ENCODE measurements around the gene OSBP2. TPM values are rescaled to one million over a fixed set of nuclear protein-coding genes. Genes with fewer than 3 reads are reported as not detected.

Gene OSBP2
- total RNA-seq, 4 donors from 2014 or later = 3.3 to 7.7 (median 4.6) TPM; not detected in 1

DNA sequence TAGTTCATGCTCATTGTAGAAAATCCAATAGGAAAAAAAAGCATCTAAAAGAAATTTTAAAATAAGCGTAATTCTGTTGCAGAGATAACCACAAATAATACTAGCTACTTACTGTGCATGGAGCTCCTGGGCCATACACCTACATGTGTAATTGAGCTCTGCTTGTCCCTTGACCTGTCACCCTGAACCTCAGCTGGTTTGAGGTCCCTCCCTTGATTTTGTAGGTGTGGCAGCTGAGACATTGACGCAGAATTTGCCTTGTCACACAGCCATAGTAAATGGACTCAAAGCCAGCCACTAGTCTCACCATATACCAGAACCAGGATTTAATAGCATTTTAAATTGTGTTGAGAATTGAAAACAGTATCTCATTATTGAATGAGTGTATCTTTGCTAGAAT is 138.6 kb downstream of the OSBP2 start:
- intact Hi-C loops (cut with DNase I; ENCODE audit: low total_unique reads) = no loop called here
- Histone ChIP-seq H3K27me3 (no peaks in the 10 kb centered on the region), H3K27ac (no peak overlapping the region), H3K9me3 (peaks cover 0 to under 1% of the 10 kb centered on the region in 2 donors), H3K36me3 (no peaks in the 10 kb centered on the region), H3K4me3 (no peak overlapping the region), H3K4me1 (no peaks in the 10 kb centered on the region)
- TF ChIP-seq POLR2A (IDR thresholded peaks at IDR 0.05) = no peak
- TF ChIP-seq, protein P1, sequence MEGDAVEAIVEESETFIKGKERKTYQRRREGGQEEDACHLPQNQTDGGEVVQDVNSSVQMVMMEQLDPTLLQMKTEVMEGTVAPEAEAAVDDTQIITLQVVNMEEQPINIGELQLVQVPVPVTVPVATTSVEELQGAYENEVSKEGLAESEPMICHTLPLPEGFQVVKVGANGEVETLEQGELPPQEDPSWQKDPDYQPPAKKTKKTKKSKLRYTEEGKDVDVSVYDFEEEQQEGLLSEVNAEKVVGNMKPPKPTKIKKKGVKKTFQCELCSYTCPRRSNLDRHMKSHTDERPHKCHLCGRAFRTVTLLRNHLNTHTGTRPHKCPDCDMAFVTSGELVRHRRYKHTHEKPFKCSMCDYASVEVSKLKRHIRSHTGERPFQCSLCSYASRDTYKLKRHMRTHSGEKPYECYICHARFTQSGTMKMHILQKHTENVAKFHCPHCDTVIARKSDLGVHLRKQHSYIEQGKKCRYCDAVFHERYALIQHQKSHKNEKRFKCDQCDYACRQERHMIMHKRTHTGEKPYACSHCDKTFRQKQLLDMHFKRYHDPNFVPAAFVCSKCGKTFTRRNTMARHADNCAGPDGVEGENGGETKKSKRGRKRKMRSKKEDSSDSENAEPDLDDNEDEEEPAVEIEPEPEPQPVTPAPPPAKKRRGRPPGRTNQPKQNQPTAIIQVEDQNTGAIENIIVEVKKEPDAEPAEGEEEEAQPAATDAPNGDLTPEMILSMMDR (IDR thresholded peaks at IDR 0.05) = no peak
- DNase-seq = no peak

DNA sequence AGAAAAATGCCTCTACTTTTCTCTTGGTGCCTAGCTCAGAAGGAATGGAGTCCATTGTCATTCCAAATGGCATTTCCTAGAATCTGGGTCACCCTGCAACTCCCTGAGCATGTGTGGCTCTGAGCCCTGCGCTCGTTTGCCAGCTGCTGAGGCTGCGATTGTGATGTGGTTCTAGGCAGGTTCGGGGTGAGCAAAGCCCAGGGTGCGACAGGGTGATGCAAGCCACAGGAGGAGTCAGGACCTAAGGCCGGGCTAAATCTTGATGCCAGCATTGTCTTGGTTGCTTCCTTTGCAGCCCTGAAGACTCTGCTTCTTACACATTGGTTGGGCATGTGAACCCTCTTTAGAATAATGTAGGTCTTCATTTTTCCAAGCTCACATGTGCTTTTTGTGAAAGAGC is 142.9 kb downstream of the OSBP2 start:
- H3K27me3 ChIP-seq = no peaks in the 10 kb centered on the region
- H3K4me3 ChIP-seq = no peak overlapping the region
- no peaks in the 10 kb centered on the region for H3K4me1 ChIP-seq
- H3K27ac ChIP-seq = no peak overlapping the region
- intact Hi-C loops (cut with DNase I; ENCODE audit: low total_unique reads) = no loop called here
- DNase-seq = no peak
- H3K9me3 ChIP-seq = peaks cover 0 to 4% of the 10 kb centered on the region in 2 donors
- H3K36me3 ChIP-seq = no peaks in the 10 kb centered on the region
- TF ChIP-seq, protein P1 (IDR thresholded peaks at IDR 0.05) = no peak
- TF ChIP-seq POLR2A (IDR thresholded peaks at IDR 0.05) = no peak

DNA sequence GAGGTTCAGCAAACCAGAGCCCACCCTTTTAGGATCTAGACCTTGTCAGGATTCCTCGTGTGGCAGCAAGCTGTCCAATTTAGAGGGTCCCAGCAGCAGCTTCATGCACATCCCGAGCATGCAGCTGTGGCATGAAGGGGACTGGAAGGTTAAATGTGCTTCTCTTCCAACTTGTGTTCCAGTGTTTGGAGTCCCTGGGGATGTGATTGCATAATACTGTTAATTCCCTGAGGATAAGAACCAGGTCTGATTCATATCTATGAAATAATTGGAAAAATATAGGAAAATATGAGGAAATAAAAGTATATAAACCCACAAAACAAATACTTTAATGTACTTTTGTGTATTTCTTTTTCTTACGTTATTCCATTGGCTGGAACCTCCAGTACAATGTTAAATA is 143.4 kb downstream of the OSBP2 start:
- Histone ChIP-seq H3K4me3 (no peak overlapping the region), H3K36me3 (no peaks in the 10 kb centered on the region), H3K27ac (no peak overlapping the region), H3K9me3 (peaks cover 0 to 4% of the 10 kb centered on the region in 2 donors), H3K4me1 (no peaks in the 10 kb centered on the region), H3K27me3 (no peaks in the 10 kb centered on the region)
- no peak for TF ChIP-seq POLR2A (IDR thresholded peaks at IDR 0.05)
- TF ChIP-seq, protein P1 (IDR thresholded peaks at IDR 0.05) = no peak
- intact Hi-C loops (cut with DNase I; ENCODE audit: low total_unique reads) = no loop called here
- DNase-seq = no peak

DNA sequence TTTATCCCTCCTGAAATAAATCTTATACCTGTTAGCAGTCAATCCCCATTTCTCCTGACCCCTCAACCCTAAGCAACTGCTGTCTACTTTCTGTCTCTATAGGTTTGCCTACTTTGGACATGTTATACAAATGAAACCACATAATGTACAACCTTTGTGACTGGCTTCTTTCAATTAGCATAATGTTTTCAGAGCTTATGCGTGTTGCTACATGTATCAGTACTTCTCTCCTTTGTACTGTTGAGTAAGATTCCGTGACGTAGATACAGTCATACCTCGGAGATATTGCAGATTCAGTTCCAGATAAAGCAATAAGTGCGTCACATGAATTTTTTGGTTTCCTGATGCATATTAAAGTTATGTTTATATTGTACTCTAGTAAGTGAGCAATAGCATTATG is 146.6 kb downstream of the OSBP2 start:
- no peak for DNase-seq
- intact Hi-C loops (cut with DNase I; ENCODE audit: low total_unique reads) = no loop called here
- no peak overlapping the region for H3K27ac ChIP-seq
- H3K4me1 ChIP-seq = no peaks in the 10 kb centered on the region
- peaks cover 0 to 4% of the 10 kb centered on the region in 2 donors for H3K9me3 ChIP-seq
- TF ChIP-seq, protein P1 (IDR thresholded peaks at IDR 0.05) = no peak
- no peak for TF ChIP-seq POLR2A (IDR thresholded peaks at IDR 0.05)
- no peaks in the 10 kb centered on the region for H3K27me3 ChIP-seq
- no peak overlapping the region for H3K4me3 ChIP-seq
- no peaks in the 10 kb centered on the region for H3K36me3 ChIP-seq

DNA sequence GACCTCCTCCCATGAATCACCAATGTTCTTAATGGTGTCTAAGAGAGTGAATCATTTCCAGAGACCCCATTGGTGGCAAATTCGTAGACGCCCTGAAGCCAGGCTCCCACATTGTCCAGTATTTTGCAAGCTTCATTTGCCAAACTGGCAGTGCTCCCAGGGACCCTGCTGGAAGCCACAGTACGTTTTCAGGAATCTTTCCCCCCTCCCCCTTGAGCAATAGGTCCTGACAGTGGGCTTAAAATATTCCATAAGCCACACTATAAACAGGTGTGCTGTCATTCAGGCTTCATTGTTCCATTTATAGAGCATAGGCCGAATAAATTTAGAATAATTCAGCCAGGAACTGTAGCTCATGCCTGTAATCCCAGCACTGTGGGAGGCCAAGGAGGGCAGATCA is 148.6 kb downstream of the OSBP2 start:
- H3K4me3 ChIP-seq = no peak overlapping the region
- no peak for TF ChIP-seq POLR2A (IDR thresholded peaks at IDR 0.05)
- TF ChIP-seq, protein P1 (IDR thresholded peaks at IDR 0.05) = no peak
- H3K36me3 ChIP-seq = no peaks in the 10 kb centered on the region
- no peak for DNase-seq
- H3K9me3 ChIP-seq = peaks cover 0 to 10% of the 10 kb centered on the region in 2 donors
- no peak overlapping the region for H3K27ac ChIP-seq
- H3K27me3 ChIP-seq = no peaks in the 10 kb centered on the region
- intact Hi-C loops (cut with DNase I; ENCODE audit: low total_unique reads) = no loop called here
- no peaks in the 10 kb centered on the region for H3K4me1 ChIP-seq
